NB4 (cell line): ENCODE measurements around the gene CXCL17.

Experiments
- CTCF ChIP-seq: IDR thresholded peaks from one replicate; pipeline ENCODE4 v1.5.1; 2012; ENCODE audit warnings: low read depth, low read length
- POLR2A ChIP-seq: IDR thresholded peaks from 2 replicates; pipeline ENCODE4 v1.6.1; 2011; ENCODE audit warnings: mild to moderate bottlenecking; ENCODE audit not compliant: insufficient read length; ENCODE audit errors: extremely low read depth

GRCh38 chr19:42412661-42413076 is 30.1 kb downstream of the CXCL17 start:
- TF ChIP-seq POLR2A (no peak), CTCF (no peak)
